ENCODE measurements around the gene COMMD3.
A peak's percentile ranks its signal among the peaks of the same experiment; 100 is the strongest.

The COMMD3 gene

DNA sequence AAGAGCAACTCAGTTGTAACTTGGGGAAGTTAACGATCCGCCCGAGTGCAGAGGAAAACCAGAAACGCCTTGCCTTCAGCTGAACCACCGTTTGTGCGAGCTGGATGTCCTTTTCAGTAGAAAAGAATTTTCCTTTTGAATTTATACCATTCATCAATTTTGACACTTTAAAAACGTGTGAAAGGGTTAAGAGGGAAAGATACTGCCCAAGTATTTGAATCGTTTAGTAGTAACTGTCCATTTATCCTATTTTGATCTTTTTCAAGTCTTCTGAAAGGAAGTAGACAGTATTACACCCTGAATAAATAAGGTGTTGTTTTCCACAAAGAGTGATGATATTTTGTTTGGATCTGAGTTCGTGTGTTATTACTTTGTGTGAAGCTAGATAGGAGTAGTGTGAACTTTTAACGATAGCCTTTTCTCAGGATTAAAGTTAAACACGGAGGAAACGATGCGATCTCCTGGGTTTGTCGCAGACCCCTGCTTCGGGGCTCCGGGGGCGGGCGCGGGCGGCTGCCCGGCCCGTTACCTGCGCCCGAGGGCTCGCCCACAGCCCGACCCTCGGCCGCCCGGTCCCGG, 3.9 kb downstream of the COMMD3 start:
- DNase-seq (ENCODE audit: low spot score): no peak

DNA sequence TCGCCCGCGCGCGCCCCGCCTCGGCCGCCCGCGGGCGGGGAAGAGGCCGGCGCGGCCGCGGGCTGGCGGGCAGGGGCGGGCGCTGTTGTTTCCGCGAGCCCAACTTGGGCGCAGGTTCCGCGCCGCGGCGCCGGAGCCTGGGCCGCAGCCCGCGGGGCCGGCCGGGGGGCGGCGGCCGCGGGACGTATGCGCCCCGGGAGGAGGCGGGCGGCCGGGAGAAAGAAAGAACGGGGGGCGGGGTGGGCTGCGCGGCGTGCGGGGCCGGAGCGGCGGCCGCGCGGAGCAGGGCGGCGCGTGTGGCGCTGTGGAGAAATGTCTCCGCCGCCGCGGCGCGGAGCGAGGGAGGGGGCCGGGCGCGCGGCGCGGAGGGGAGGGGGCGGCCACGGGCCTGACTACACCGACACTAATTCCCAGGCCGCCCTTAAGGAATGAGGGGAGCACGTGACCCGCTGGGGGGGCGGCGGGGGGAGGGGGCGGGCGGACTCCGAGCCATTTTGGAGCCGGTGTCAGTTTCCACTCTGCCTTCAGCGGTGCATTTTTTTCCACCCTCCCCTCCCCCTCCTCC, 4.5 kb downstream of the COMMD3 start, which contains the start of gene BMI1:
Gene BMI1 (plus strand): TSS at position 509 of the 565 bp plus-strand sequence. CDS start 5,351 bp downstream, outside the sequence.
- peak; percentile 76 for DNase-seq (ENCODE audit: low spot score)

DNA sequence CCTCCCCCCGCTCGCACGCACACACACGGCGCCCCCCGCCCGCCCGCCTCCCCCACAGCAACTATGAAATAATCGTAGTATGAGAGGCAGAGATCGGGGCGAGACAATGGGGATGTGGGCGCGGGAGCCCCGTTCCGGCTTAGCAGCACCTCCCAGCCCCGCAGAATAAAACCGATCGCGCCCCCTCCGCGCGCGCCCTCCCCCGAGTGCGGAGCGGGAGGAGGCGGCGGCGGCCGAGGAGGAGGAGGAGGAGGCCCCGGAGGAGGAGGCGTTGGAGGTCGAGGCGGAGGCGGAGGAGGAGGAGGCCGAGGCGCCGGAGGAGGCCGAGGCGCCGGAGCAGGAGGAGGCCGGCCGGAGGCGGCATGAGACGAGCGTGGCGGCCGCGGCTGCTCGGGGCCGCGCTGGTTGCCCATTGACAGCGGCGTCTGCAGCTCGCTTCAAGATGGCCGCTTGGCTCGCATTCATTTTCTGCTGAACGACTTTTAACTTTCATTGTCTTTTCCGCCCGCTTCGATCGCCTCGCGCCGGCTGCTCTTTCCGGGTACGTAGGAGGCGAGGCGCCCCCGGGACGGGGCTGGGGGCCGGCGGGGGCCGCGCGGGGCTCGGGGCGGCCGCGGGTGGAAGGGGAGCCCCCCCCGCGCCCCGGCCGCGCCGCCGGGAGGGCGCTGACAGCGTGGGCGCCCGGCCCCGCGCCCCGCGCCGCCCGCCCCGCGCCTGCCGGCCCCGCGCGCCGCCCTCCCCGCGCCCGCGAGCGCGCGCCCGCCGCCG, 5.2 kb downstream of the COMMD3 start:
- DNase-seq (ENCODE audit: low spot score): peak; percentile 67

GRCh38 chr10:22321924-22322640, 5.9 kb downstream of the COMMD3 start:
- DNase-seq (ENCODE audit: low spot score): no peak

- no peak for DNase-seq (ENCODE audit: low spot score)
These were observed 6.5 kb downstream of the COMMD3 start for GRCh38 chr10:22322641-22323160.

GRCh38 chr10:22323538-22324305, 7.5 kb downstream of the COMMD3 start:
- DNase-seq (ENCODE audit: low spot score): no peak

- DNase-seq (ENCODE audit: low spot score): no peak
These were observed 8.2 kb downstream of the COMMD3 start for GRCh38 chr10:22324413-22324812.

- DNase-seq (ENCODE audit: low spot score): no peak
These were observed 8.7 kb downstream of the COMMD3 start for GRCh38 chr10:22324893-22325271.

DNA sequence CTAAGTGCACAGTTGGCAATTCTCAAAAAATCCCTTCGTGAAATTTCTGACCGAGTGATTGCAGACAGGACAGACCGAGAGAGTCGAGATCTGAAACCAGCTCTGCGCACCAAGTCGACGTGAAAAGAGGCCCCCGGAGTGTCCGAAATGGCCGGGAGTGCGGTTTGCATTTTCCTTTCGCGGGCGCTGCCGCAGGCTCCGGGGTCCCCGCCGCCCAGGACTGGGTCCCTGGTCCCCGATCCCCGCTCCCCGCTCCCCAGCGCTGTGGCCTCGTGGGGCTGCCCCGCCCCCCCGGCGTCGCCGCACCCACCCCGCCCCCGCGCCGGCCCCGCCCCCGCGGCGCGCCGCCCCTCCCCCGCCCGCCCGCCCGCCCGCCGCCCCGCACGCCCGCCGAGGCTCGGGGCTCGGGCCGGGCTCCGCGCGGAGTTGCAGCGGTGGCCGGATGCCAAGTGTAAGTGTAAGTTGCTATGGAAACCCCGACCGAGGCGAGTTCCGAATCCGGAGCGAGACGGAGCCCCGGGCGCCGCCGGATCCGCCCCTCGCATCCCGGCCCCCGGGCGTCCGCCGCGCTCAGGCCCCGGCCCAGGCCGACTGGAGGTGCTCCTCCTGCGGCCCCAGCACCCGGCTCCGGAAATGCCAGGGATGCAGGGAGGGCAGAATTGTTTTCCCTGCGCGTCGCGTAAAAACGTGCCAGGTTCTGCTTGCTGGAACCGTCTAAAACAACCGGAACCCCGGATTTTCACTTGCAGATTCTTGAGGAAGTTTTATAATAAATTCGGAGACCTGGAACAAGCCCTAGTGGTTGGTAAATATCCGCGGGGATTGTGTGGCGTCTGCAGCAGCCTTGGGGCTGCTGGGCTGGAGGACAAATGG, 9.3 kb downstream of the COMMD3 start:
- DNase-seq (ENCODE audit: low spot score): peak; percentile 74

- DNase-seq (ENCODE audit: low spot score): no peak
These were observed 10.0 kb downstream of the COMMD3 start for GRCh38 chr10:22326145-22326702.

- no peak for DNase-seq (ENCODE audit: low spot score)
These were observed 13.0 kb downstream of the COMMD3 start for GRCh38 chr10:22329150-22329549.

GRCh38 chr10:22332116-22332692, 16.0 kb downstream of the COMMD3 start:
- no peak for DNase-seq (ENCODE audit: low spot score)

- no peak for DNase-seq (ENCODE audit: low spot score)
These were observed 17.2 kb downstream of the COMMD3 start for GRCh38 chr10:22333167-22333974.

DNA sequence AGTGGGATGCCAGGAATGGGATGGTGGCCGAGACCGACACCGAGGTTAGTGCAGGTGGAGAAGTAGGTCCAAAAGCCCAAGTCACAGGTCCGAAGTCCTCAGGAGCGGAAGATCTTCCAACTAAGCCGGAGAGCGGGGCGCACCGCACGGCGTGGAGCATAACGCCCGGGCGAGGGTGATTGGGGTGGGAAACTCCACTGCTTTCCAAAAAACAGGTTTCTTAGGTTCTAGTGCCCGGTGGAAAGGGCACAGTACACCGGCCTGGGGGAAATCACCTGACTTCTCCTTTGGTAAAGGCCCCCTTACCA, 17.7 kb downstream of the COMMD3 start:
- DNase-seq (ENCODE audit: low spot score): no peak

DNA sequence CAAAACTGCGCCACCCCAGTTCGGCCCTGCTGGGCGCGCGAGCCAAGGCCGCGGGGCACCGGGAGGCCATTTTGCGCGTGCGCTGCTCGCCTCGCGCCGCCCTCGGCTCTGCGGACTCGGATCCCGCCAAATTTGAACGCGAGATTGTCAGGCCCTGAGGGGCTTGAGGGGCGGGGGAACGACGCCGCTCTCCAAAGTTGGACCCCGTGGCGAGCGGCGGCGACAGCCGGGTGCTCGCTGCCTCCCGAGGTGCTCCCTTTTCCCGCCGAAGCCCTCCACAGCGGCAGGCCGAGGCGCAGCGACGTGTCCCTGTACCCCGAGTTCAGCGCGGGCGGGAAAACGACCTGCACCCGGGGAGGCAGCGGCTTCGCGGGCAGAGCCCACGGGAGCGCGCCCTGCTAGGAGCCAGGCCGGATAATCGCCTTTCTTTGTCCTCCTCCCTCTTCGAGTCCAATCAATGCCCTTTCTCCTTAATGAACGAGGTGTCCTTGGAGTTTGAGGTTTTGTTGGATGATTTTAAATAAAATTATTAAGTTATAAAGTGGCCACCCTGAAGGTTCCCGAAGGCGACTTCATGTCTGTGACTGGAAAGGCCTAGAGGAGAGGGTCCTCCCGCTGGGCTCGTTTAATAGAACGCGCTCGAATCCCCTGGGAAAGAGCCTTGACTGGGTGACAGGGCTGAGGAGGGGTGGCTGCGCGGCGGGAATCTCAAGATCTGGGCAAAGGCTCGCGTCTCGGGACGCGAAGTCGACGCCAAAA, 18.4 kb downstream of the COMMD3 start:
- DNase-seq (ENCODE audit: low spot score): no peak

DNA sequence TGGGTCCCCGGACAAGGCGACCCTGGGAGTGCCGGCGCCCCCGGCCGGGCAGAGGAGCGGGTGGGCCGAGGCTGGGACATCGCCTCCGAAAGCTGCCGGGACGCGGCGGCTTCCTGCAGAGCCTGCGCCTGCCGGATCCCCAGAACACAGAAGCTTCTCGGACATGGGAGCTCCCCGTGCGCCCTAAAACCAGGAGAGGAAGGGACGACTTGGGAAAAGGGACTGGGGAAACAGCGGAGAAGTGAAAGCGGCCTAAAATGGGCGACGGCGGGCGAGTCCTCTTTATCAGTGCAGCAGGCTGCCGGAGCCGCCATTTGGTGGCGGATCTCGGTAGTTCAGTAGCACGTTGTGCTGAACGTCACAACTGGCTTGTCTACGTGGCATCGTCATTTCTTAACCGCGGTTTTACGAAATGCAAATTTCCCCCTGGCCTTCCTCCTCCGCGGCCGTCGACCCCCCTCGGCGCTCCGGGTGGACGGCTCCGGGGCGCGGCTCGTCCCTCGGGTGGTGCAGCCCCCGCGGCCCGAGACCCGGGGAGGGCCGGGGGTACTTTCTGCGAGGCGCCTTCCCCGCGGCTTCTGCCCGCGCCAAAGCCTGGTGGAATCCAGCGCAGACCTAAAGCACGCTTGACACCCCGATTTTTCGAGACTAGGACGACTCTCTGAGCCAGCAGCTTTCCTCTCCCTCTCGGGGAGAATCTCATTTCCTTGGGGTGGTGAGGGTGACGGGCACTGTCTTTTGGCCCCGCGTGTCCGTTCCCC, 19.2 kb downstream of the COMMD3 start:
- DNase-seq (ENCODE audit: low spot score): no peak

DNA sequence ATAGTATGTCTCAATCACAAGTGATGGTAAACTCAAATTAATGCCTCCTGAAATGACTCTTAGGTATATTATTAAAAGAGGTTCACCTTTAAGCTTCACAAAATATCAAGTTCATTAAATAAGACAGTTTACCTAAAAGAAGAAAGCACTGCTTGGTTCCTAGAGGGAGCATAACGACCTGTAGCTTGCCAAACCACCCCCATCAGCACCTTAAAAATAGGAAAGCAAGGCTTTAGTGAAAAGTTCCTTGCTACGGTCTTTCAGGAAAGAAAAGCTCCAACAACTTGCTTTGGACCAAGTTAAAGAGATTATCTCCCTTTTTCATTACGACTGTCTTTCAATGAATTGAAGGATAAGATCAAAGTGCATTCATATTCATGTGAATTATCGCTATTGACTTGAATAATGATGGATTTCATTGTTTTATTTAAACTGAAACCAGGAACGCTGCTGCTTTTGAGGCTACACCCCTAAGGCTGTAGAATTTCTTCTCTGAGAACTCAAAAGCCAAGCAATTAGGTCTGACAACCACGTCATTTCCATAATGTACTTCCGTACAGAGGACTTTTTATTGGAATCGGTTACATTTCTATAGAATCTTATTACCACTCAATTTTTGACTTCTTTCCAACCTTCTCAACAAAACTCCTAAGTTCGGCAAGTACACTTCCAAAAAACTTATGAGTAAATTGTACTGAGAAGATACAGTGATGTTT, 22.2 kb downstream of the COMMD3 start:
- DNase-seq (ENCODE audit: low spot score): no peak

Measured in LoVo (cell line).